C4-2B (cell line): ENCODE data around the gene HRCT1.

Experiments
- H3K27ac ChIP-seq: fragments of 450-650 bp; 2 replicates; pipeline ENCODE4 v1.5.1; 2017
- CTCF ChIP-seq: fragments of 450-650 bp; conservative IDR thresholded peaks from 2 replicates; pipeline ENCODE4 v1.5.1; 2017; ENCODE audit warnings: mild to moderate bottlenecking
- ZFX ChIP-seq: fragments of 450-650 bp; IDR thresholded peaks from 2 replicates; pipeline ENCODE4 v1.6.1; 2017

HRCT1 gene

GRCh38 chr9:35907711-35908503 lies 1.9 kb downstream of the HRCT1 start:
- TF ChIP-seq ZFX (no peak), CTCF (no peak)

GRCh38 chr9:35908504-35909125 lies 2.6 kb downstream of the HRCT1 start:
- peak overlapping the region; percentile 10 for H3K27ac ChIP-seq
- no peak for TF ChIP-seq ZFX
- TF ChIP-seq CTCF, result no peak

More at GRCh38 chr9:35907711-35908503, 1.9 kb downstream of the HRCT1 start:
- H3K27ac ChIP-seq, result peak overlapping the region; percentile 10

GRCh38 chr9:35909274-35909673 lies 3.3 kb downstream of the HRCT1 start, which contains the start of gene SPAAR:
TSS of gene SPAAR (plus strand) at chr9:35909490. CDS start at chr9:35910464, 974 bp downstream.
- TF ChIP-seq ZFX, result no peak
- TF ChIP-seq CTCF, result no peak
- peak within 1 kb of the TSS; percentile 10 for H3K27ac ChIP-seq

GRCh38 chr9:35909687-35910612 lies 3.9 kb downstream of the HRCT1 start:
- TF ChIP-seq ZFX (no peak), CTCF (no peak)
- H3K27ac ChIP-seq, result peak overlapping the region; percentile 5; the same call in 1 of the 2 replicates

- peak; percentile 84 for TF ChIP-seq CTCF
- no peak for TF ChIP-seq ZFX
- peak overlapping the region; percentile 5 for H3K27ac ChIP-seq
Measured at GRCh38 chr9:35910613-35911359, 4.8 kb downstream of the HRCT1 start.

- TF ChIP-seq ZFX (no peak), CTCF (no peak)
- H3K27ac ChIP-seq, result no peak overlapping the region
Measured at GRCh38 chr9:35911690-35912089, 5.7 kb downstream of the HRCT1 start.
